Measurements from ENCODE around the gene DYNC1H1. TPM values are rescaled to one million over a fixed set of nuclear protein-coding genes. Genes with fewer than 3 reads are reported as not detected.

Gene DYNC1H1
- total RNA-seq, 4 donors from 2014 or later = 556 to 753 (median 634) TPM

GRCh38 chr14:101950516-101951215, 13.7 kb upstream of the DYNC1H1 start:
- Histone ChIP-seq H3K27me3 (no peaks in the 10 kb centered on the region), H3K4me1 (peaks cover 20% of the 10 kb centered on the region), H3K9me3 (no peaks in the 10 kb centered on the region), H3K27ac (no peak overlapping the region), H3K36me3 (no peaks in the 10 kb centered on the region), H3K4me3 (no peak overlapping the region)
- TF ChIP-seq, protein P1, sequence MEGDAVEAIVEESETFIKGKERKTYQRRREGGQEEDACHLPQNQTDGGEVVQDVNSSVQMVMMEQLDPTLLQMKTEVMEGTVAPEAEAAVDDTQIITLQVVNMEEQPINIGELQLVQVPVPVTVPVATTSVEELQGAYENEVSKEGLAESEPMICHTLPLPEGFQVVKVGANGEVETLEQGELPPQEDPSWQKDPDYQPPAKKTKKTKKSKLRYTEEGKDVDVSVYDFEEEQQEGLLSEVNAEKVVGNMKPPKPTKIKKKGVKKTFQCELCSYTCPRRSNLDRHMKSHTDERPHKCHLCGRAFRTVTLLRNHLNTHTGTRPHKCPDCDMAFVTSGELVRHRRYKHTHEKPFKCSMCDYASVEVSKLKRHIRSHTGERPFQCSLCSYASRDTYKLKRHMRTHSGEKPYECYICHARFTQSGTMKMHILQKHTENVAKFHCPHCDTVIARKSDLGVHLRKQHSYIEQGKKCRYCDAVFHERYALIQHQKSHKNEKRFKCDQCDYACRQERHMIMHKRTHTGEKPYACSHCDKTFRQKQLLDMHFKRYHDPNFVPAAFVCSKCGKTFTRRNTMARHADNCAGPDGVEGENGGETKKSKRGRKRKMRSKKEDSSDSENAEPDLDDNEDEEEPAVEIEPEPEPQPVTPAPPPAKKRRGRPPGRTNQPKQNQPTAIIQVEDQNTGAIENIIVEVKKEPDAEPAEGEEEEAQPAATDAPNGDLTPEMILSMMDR (IDR thresholded peaks at IDR 0.05) = no peak
- TF ChIP-seq POLR2A (IDR thresholded peaks at IDR 0.05) = no peak
- TF ChIP-seq EP300 (IDR thresholded peaks at IDR 0.05) = no peak
- TF ChIP-seq POLR2AphosphoS5 (IDR thresholded peaks at IDR 0.05) = no peak
- 76% methylated on average over 4 of the region's 4 CpGs for WGBS
- peak; percentile 52 to 64 for DNase-seq (ENCODE audit: low spot score in 2 of 2)

- Histone ChIP-seq H3K9me3 (no peaks in the 10 kb centered on the region), H3K27me3 (no peaks in the 10 kb centered on the region), H3K36me3 (peaks cover 4% of the 10 kb centered on the region), H3K27ac (no peak overlapping the region), H3K4me1 (peaks cover 14% of the 10 kb centered on the region), H3K4me3 (no peak overlapping the region)
- TF ChIP-seq POLR2A (IDR thresholded peaks at IDR 0.05) (no peak), POLR2AphosphoS5 (IDR thresholded peaks at IDR 0.05) (no peak), EP300 (IDR thresholded peaks at IDR 0.05) (no peak)
- TF ChIP-seq, protein P1 (IDR thresholded peaks at IDR 0.05) = no peak
- 70% methylated on average over 8 of the region's 8 CpGs for WGBS
- DNase-seq (ENCODE audit: low spot score in 2 of 2) = peak in 1 of 2 donors; percentile 34
These were observed 11.2 kb upstream of the DYNC1H1 start for GRCh38 chr14:101953151-101953550.

GRCh38 chr14:101954501-101954900, 9.9 kb upstream of the DYNC1H1 start:
- Histone ChIP-seq H3K4me1 (peaks cover 4% of the 10 kb centered on the region), H3K4me3 (no peak overlapping the region), H3K36me3 (peaks cover 4% of the 10 kb centered on the region), H3K27ac (no peak overlapping the region), H3K9me3 (no peaks in the 10 kb centered on the region), H3K27me3 (no peaks in the 10 kb centered on the region)
- 86% methylated on average over 6 of the region's 6 CpGs for WGBS
- TF ChIP-seq POLR2A (IDR thresholded peaks at IDR 0.05) (no peak), EP300 (IDR thresholded peaks at IDR 0.05) (no peak), POLR2AphosphoS5 (IDR thresholded peaks at IDR 0.05) (no peak)
- peak in 1 of 2 donors; percentile 15 for DNase-seq (ENCODE audit: low spot score in 2 of 2)

- TF ChIP-seq POLR2A (IDR thresholded peaks at IDR 0.05) = no peak
- no peak for TF ChIP-seq POLR2AphosphoS5 (IDR thresholded peaks at IDR 0.05)
- TF ChIP-seq, protein P1 (IDR thresholded peaks at IDR 0.05) = no peak
- no peak for TF ChIP-seq EP300 (IDR thresholded peaks at IDR 0.05)
- Histone ChIP-seq H3K27ac (no peak overlapping the region), H3K4me1 (no peaks in the 10 kb centered on the region), H3K27me3 (no peaks in the 10 kb centered on the region), H3K9me3 (no peaks in the 10 kb centered on the region), H3K36me3 (peaks cover 4% of the 10 kb centered on the region), H3K4me3 (no peak overlapping the region)
- WGBS = 83% methylated on average over 30 of the region's 34 CpGs
- peak; percentile 53 to 55 for DNase-seq (ENCODE audit: low spot score in 2 of 2)
These were observed 8.6 kb upstream of the DYNC1H1 start for GRCh38 chr14:101955695-101956161.

- WGBS = 91% methylated on average over 16 of the region's 25 CpGs
- H3K27me3 ChIP-seq = no peaks in the 10 kb centered on the region
- TF ChIP-seq POLR2AphosphoS5 (IDR thresholded peaks at IDR 0.05) = no peak
- H3K27ac ChIP-seq = no peak overlapping the region
- peaks cover 2% of the 10 kb centered on the region for H3K4me1 ChIP-seq
- peaks cover 4% of the 10 kb centered on the region for H3K36me3 ChIP-seq
- DNase-seq (ENCODE audit: low spot score in 2 of 2) = peak; percentile 18 to 71
- H3K4me3 ChIP-seq = no peak overlapping the region
- no peaks in the 10 kb centered on the region for H3K9me3 ChIP-seq
These were observed 8.0 kb upstream of the DYNC1H1 start for GRCh38 chr14:101956179-101956885.
